WI38 (cell line): ENCODE results near the gene TRIM27.
A peak's percentile ranks its signal among the peaks of the same experiment; 100 is the strongest.

ENCODE experiments used
- H3K4me3 ChIP-seq: 2 replicates; pipeline ENCODE4 v1.5.1; 2011; ENCODE audit warnings: low read depth, mild to moderate bottlenecking, control low read depth, low read length
- TF ChIP-seq, protein P1 (sequence below): IDR thresholded peaks from 2 replicates; pipeline ENCODE4 v1.5.1; 2012; ENCODE audit warnings: low read depth, mild to moderate bottlenecking, control low read depth, low read length

The TRIM27 gene

DNA sequence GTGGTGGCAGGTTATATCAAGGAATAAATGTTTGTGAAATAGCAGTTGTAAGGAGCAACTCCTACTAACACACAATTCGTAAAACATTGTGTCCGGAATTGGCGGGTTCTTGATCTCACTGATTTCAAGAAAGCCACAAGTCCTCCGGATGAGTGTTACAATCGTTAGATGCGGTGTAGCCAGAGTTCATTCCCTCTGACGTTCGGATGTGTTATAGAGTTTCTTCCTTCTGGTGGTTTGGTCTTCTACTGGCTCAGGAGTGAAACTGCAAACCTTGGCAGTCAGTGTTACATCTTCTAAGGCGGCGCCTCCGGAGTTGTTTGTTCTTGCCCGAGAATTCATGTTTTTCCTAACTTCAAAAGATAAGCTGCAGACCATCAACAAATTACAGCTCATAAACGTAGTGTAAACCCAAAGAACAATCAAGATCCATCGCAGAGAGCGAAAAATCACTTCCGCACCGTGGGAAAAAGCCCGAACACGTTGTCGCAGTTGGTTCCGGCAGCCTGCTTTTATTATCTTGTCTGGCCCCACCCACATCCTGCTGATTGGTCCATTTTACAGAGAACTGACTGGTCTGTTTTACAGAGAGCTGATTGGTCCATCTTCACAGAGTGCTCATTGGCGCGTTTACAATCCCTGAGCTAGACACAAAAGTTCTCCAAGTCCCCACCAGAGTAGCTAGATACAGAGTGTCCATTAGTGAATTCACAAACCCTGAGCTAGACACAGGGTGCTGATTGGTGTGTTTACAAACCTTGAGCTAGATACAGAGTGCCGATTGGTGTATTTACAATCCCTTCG is 58.2 kb downstream of the TRIM27 start:
- no peak overlapping the region for H3K4me3 ChIP-seq
- TF ChIP-seq, protein P1, sequence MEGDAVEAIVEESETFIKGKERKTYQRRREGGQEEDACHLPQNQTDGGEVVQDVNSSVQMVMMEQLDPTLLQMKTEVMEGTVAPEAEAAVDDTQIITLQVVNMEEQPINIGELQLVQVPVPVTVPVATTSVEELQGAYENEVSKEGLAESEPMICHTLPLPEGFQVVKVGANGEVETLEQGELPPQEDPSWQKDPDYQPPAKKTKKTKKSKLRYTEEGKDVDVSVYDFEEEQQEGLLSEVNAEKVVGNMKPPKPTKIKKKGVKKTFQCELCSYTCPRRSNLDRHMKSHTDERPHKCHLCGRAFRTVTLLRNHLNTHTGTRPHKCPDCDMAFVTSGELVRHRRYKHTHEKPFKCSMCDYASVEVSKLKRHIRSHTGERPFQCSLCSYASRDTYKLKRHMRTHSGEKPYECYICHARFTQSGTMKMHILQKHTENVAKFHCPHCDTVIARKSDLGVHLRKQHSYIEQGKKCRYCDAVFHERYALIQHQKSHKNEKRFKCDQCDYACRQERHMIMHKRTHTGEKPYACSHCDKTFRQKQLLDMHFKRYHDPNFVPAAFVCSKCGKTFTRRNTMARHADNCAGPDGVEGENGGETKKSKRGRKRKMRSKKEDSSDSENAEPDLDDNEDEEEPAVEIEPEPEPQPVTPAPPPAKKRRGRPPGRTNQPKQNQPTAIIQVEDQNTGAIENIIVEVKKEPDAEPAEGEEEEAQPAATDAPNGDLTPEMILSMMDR, result no peak

DNA sequence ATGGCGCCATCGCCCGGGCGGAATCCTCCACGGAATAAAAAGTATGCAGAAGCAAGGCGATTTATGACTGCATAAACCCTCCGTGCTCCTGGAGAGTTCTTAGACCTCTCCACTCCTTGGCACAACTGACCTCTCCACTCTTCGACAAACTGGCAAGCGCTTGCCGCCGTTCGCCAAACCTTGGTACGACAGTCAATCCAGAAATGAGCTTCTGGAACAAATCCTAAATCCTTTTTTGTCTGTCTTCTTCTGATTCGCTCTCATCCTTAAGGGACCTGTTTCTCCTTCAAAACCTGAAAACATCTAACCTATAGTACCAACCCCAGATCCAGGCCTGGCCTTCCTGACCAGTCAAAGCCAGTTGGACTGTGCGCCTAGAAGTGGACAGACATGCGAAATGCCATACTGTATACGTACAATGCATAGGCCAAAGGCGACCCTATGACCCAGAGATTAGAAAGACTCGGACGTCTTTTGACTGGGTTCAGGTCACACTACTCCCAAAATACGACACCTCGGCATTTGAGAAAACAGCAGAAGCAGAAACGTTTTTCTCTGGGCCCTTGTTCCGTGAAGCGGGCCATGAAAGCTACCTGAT is 59.4 kb downstream of the TRIM27 start:
- TF ChIP-seq, protein P1, result no peak
- peak overlapping the region; percentile 82 for H3K4me3 ChIP-seq

DNA sequence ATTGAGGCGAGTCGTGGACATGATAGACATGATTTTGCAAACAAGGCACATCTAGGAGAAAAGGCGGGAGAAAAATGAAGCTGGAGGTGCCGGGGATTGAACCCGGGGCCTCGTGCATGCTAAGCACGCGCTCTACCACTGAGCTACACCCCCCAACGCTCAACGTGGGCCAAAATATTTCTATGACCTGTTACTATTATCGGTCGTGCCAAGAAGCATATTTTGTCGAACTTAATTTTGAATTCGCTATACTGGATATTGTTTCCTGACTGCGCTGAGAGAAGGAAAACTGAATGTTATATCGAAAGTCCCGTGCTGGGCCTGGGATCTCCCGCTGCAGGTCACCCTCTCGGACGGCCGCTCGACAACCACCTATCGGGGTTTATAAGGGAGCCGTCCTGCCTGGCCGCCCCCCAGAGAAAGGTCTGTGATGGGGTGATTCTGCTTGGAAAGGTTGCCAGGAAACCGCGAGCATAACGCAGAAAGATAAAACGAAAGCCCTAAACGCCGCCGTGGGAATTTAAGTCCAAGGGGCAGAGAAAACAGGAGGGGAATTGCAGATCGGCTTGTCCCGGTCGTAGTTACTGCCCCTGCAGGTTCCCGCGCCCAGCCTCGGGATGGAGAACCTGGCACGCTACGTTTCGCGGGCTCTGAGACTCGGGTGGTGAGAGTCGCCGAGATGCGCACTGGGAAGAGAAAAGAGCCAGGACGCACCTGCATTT is 60.0 kb downstream of the TRIM27 start:
- TF ChIP-seq, protein P1, result no peak

DNA sequence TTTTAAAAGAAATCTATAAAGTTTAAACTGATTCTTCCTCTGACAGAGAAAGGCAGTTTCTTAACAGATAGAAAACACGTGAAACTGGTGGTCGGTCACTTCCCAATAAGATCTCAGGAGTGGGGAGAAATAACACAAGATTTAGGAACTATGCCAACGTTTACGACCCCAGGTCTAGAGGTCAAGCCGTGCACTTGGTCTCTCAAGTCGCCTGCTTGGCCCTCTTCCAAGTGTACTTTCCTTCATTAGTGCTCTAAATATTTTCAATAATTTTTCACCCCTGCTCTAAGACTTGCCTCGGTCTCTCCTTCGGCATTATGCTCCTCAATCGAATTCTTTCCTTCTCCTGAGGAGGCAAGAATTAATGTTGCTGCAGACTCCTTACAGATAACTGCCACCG is 61.7 kb downstream of the TRIM27 start:
- H3K4me3 ChIP-seq, result no peak overlapping the region
- TF ChIP-seq, protein P1, result no peak

More for the DNA sequence above, 60.0 kb downstream of the TRIM27 start:
- H3K4me3 ChIP-seq, result peak overlapping the region; percentile 82

DNA sequence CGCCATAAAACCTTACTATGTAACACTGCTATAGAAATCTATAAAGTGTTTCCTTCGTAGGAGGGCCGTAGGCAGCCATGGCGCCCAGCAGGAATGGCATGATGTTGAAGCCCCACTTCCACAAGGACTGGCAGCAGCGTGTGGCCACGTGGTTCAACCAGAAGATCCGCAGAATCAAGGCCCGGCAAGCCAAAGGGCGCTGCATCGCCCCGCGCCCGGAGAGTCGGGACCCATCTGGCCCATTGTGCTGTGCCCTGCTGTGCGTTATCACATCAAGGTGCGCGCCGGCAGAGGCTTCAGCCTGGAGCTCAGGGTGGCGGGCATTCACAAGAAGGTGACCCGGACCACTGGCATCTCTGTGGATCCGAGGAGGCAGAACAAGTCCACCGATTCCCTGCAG is 62.4 kb downstream of the TRIM27 start:
- TF ChIP-seq, protein P1, result no peak
- no peak overlapping the region for H3K4me3 ChIP-seq

DNA sequence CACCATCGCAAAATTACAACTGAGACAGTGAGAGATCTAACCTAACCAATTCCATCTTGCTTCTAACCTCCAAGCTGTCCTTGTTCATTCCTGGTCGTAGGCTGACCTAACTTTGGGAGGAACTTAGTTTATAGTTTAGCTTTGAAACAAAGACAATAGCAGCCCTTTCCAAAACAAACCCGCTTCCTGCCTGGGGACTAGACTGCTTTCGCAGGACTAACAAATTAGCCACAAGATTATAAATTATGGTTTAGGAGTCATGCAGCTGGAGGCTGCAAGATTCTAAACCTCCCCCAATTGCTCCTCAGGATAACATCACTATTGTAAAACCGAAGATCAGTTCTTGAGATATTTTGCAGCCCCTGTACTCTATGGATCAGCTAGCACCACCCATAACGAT is 63.2 kb downstream of the TRIM27 start:
- no peak overlapping the region for H3K4me3 ChIP-seq
- TF ChIP-seq, protein P1, result no peak

DNA sequence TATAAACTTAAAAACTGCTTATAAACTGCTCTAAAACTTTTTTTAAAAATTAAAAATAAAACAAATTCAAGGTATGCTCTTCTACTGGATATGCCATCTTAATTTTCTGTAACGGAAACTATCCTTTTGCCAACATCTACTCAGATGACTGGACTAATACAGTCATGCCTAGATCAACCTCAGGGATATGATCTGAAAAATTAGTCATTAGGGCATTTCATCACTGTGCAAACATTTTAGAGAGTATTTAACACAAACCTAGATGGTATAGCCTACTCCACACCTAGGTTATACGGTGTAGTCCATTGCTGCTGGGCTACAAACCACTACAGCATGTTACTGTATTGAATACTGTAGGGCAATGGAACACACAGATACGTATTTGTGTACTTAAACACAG is 64.8 kb downstream of the TRIM27 start:
- no peak overlapping the region for H3K4me3 ChIP-seq
- TF ChIP-seq, protein P1, result no peak
